GM12873 (cell line): Measurements from ENCODE around the gene KRT36.

Experiments
- CTCF ChIP-seq: IDR thresholded peaks from 2 replicates; pipeline ENCODE4 v1.5.1; 2012; ENCODE audit warnings: low read depth, mild to moderate bottlenecking, moderate library complexity, low read length, control low read depth; ENCODE audit not compliant: insufficient read depth; ENCODE audit errors: missing control alignments

KRT36 gene

GRCh38 chr17:41520821-41521521 is 31.3 kb upstream of the KRT36 start:
- no peak for TF ChIP-seq CTCF

- no peak for TF ChIP-seq CTCF
These were observed 30.0 kb upstream of the KRT36 start for GRCh38 chr17:41519501-41520224.

GRCh38 chr17:41518789-41519449 is 29.2 kb upstream of the KRT36 start, which contains the start of gene KRT15:
Gene KRT15 (minus strand): TSS chr17:41518890. CDS start chr17:41518827, 63 bp downstream.
- no peak for TF ChIP-seq CTCF

- no peak for TF ChIP-seq CTCF
These were observed 28.3 kb upstream of the KRT36 start for GRCh38 chr17:41518031-41518430.

- no peak for TF ChIP-seq CTCF
These were observed 27.1 kb upstream of the KRT36 start for GRCh38 chr17:41516830-41517283.

- TF ChIP-seq CTCF: no peak
These were observed 26.6 kb upstream of the KRT36 start for GRCh38 chr17:41516147-41516829.
